ENCODE measurements around the gene ERC2. TPM values are rescaled to one million over a fixed set of nuclear protein-coding genes. Genes with fewer than 3 reads are reported as not detected.
A peak's percentile ranks its signal among the peaks of the same experiment; 100 is the strongest.

Gene ERC2
- total RNA-seq, 1 donor from 2014 or later = under 0.01 TPM

GRCh38 chr3:55692957-55693558 is 775.2 kb downstream of the ERC2 start:
- Histone ChIP-seq H3K4me3 (ENCODE audit: low read depth, low read length) (no peak overlapping the region), H3K27me3 (ENCODE audit: control insufficient read depth, insufficient read depth, low read length) (no peaks in the 10 kb centered on the region), H3K36me3 (ENCODE audit: control insufficient read depth, insufficient read depth, low read length) (no peaks in the 10 kb centered on the region)
- no peak for TF ChIP-seq CTCF (IDR thresholded peaks at IDR 0.05; ENCODE audit: insufficient read depth, low read length, severe bottlenecking)
- FAIRE-seq (no peak), DNase-seq (ENCODE audit: low read depth) (no peak)

- no peak overlapping the region for H3K4me3 ChIP-seq (ENCODE audit: low read depth, low read length)
- no peaks in the 10 kb centered on the region for H3K36me3 ChIP-seq (ENCODE audit: control insufficient read depth, insufficient read depth, low read length)
- DNase-seq (ENCODE audit: low read depth) (peak; percentile 2), FAIRE-seq (no peak)
- TF ChIP-seq CTCF (IDR thresholded peaks at IDR 0.05; ENCODE audit: insufficient read depth, low read length, severe bottlenecking) = no peak
- H3K27me3 ChIP-seq (ENCODE audit: control insufficient read depth, insufficient read depth, low read length) = no peaks in the 10 kb centered on the region
Measured at GRCh38 chr3:55692295-55692956, 775.8 kb downstream of the ERC2 start.

DNA sequence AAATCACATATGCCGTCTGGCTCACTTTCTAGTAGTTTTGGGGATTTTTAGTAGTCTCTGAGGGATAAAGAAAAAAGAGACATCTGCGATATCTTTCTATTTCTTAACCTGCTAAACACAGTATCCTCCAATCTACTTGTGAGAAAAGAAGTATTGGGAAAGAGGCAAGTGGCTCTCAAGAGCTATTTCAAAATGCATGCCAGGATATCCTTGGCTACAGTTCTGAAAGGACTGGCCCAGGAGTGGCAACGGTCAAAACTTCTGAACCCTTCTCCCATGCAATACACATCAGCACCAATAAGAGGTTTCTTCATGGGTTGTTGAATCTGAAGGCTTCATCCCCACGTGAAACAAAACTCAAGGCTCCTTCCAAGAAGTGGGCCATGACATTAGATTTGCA is 777.1 kb downstream of the ERC2 start:
- no peak overlapping the region for H3K4me3 ChIP-seq (ENCODE audit: low read depth, low read length)
- FAIRE-seq = no peak
- no peaks in the 10 kb centered on the region for H3K27me3 ChIP-seq (ENCODE audit: control insufficient read depth, insufficient read depth, low read length)
- DNase-seq (ENCODE audit: low read depth) = no peak
- H3K36me3 ChIP-seq (ENCODE audit: control insufficient read depth, insufficient read depth, low read length) = no peaks in the 10 kb centered on the region
- TF ChIP-seq CTCF (IDR thresholded peaks at IDR 0.05; ENCODE audit: insufficient read depth, low read length, severe bottlenecking) = no peak

DNA sequence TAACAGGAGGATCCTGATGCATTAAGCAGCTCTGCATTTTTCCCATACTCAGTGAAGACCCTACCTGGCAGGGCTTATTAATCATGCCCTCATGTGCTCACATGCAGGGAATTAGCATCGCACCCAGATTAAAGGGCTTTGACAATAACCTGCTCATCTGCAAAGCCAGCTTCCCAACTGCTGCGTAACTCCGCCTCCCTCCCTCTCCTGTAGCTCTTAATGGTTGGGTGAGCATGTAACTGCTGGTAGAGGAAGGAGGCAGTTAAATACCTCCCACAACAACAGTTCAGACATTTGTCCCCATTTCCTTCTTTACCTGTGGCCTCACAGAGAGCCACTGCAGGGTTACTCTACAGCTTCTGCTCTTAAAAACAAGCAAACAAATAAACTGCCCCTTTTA is 777.5 kb downstream of the ERC2 start:
- Histone ChIP-seq H3K4me3 (ENCODE audit: low read depth, low read length) (no peak overlapping the region), H3K27me3 (ENCODE audit: control insufficient read depth, insufficient read depth, low read length) (no peaks in the 10 kb centered on the region), H3K36me3 (ENCODE audit: control insufficient read depth, insufficient read depth, low read length) (no peaks in the 10 kb centered on the region)
- TF ChIP-seq CTCF (IDR thresholded peaks at IDR 0.05; ENCODE audit: insufficient read depth, low read length, severe bottlenecking) = no peak
- FAIRE-seq (no peak), DNase-seq (ENCODE audit: low read depth) (no peak)

DNA sequence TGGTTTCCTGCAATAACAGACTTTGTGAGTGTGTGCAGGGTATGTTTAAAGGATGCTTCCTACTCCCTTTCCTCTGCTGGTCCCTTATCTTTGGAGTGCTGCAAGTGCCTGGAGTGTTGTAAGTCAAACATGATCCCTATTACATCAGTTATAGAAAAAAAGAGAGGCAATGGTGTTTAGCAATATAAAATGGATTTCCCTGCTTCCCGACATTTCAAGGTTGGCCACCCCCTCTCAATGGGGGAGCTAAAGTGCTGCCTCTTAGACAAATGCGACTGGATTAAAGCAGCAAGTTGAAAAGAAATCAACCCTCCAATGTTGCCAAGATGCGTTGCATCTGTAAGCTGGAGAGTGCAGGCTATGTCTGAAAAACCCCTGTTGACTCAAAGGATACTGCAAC is 778.1 kb downstream of the ERC2 start:
- DNase-seq (ENCODE audit: low read depth) = no peak
- no peak for FAIRE-seq
- no peaks in the 10 kb centered on the region for H3K36me3 ChIP-seq (ENCODE audit: control insufficient read depth, insufficient read depth, low read length)

More for the DNA sequence above, 778.1 kb downstream of the ERC2 start:
- no peak for TF ChIP-seq CTCF (IDR thresholded peaks at IDR 0.05; ENCODE audit: insufficient read depth, low read length, severe bottlenecking)
- no peaks in the 10 kb centered on the region for H3K27me3 ChIP-seq (ENCODE audit: control insufficient read depth, insufficient read depth, low read length)
- H3K4me3 ChIP-seq (ENCODE audit: low read depth, low read length) = no peak overlapping the region
